Neural progenitor cell (in vitro differentiated cells): Measurements from ENCODE around the gene ZNF106.

Source experiments
- CTCF ChIP-seq: fragments of 200-600 bp; sonication (generic); IDR thresholded peaks from 2 replicates; pipeline ENCODE4 v1.5.1; 2017; ENCODE audit warnings: antibody characterized with exemption, mild to moderate bottlenecking
- EZH2phosphoT487 ChIP-seq: fragments of 200-600 bp; sonication (generic); IDR thresholded peaks from 2 replicates; pipeline ENCODE4 v1.6.1; 2017; ENCODE audit warnings: antibody characterized with exemption

- TF ChIP-seq CTCF, result no peak
- TF ChIP-seq EZH2phosphoT487, result no peak
Observed at GRCh38 chr15:42499858-42500609, 9.1 kb upstream of the ZNF106 start.
